DOHH2 (cell line): ENCODE results near the gene PTMS.

Experiments
- H3F3A ChIP-seq: fragments of 200-600 bp; sonication (generic), shearing (Covaris generic); 2 replicates; pipeline ENCODE4 v1.6.0; 2016; ENCODE audit warnings: antibody characterized with exemption, mild to moderate bottlenecking; ENCODE audit not compliant: control insufficient read depth, insufficient read depth
- H3K27ac ChIP-seq: fragments of 200-600 bp; sonication (generic); 2 replicates; pipeline ENCODE4 v1.5.1; 2014; ENCODE audit warnings: low read depth, mild to moderate bottlenecking, low read length, moderate library complexity
- H3K27me3 ChIP-seq: fragments of 200-600 bp; sonication (generic); 2 replicates; pipeline ENCODE4 v1.6.1; 2014; ENCODE audit warnings: mild to moderate bottlenecking, low read length, mixed read lengths; ENCODE audit not compliant: control insufficient read depth
- H3K36me3 ChIP-seq: fragments of 200-600 bp; sonication (generic); 2 replicates; pipeline ENCODE4 v1.6.1; 2014; ENCODE audit warnings: mild to moderate bottlenecking, low read length, moderate library complexity, mixed read lengths; ENCODE audit not compliant: control insufficient read depth
- H3K4me1 ChIP-seq: fragments of 200-600 bp; sonication (generic); 2 replicates; pipeline ENCODE4 v1.6.1; 2014; ENCODE audit warnings: mild to moderate bottlenecking, low read length, mixed read lengths; ENCODE audit not compliant: control insufficient read depth
- H3K4me2 ChIP-seq: fragments of 200-600 bp; sonication (generic); 2 replicates; pipeline ENCODE4 v1.6.0; 2014; ENCODE audit warnings: mild to moderate bottlenecking, low read length, moderate library complexity
- H3K4me3 ChIP-seq: fragments of 200-600 bp; sonication (generic); 2 replicates; pipeline ENCODE4 v1.5.1; 2014; ENCODE audit warnings: mild to moderate bottlenecking, low read length, mixed read lengths
- H3K79me2 ChIP-seq: fragments of 200-600 bp; sonication (generic); 2 replicates; pipeline ENCODE4 v1.6.1; 2014; ENCODE audit warnings: mild to moderate bottlenecking, low read length, mixed read lengths; ENCODE audit not compliant: control insufficient read depth
- H3K9me2 ChIP-seq: fragments of 200-600 bp; sonication (generic); replicated peaks from 2 replicates; pipeline ENCODE4 v1.6.1; 2014; ENCODE audit warnings: mild to moderate bottlenecking, low read length, mixed read lengths; ENCODE audit not compliant: control insufficient read depth
- H3K9me3 ChIP-seq: fragments of 200-600 bp; sonication (generic); 2 replicates; pipeline ENCODE4 v1.6.1; 2014; ENCODE audit warnings: antibody characterized with exemption, low read length, mixed read lengths; ENCODE audit not compliant: control insufficient read depth, insufficient read depth
- H4K20me1 ChIP-seq: fragments of 200-600 bp; sonication (generic); 2 replicates; pipeline ENCODE4 v1.6.0; 2014; ENCODE audit warnings: low read depth, mild to moderate bottlenecking, antibody characterized with exemption, low read length, moderate library complexity; ENCODE audit not compliant: control insufficient read depth, insufficient read depth
- CTCF ChIP-seq: fragments of 200-600 bp; sonication (generic); IDR thresholded peaks from one replicate; pipeline ENCODE4 v1.5.1; 2014; ENCODE audit warnings: antibody characterized with exemption, mild to moderate bottlenecking, low read depth, low read length; ENCODE audit not compliant: poor library complexity, severe bottlenecking
- EZH2phosphoT487 ChIP-seq: fragments of 200-600 bp; sonication (generic); IDR thresholded peaks from 2 replicates; pipeline ENCODE4 v1.6.1; 2017; ENCODE audit warnings: borderline replicate concordance, mild to moderate bottlenecking, antibody characterized with exemption, low read length, moderate library complexity, mixed read lengths

Gene PTMS

GRCh38 chr12:6778217-6778573, 12.0 kb downstream of the PTMS start:
- H3K79me2 ChIP-seq, result no peaks in the 10 kb centered on the region
- no peak overlapping the region for H3K27ac ChIP-seq

DNA sequence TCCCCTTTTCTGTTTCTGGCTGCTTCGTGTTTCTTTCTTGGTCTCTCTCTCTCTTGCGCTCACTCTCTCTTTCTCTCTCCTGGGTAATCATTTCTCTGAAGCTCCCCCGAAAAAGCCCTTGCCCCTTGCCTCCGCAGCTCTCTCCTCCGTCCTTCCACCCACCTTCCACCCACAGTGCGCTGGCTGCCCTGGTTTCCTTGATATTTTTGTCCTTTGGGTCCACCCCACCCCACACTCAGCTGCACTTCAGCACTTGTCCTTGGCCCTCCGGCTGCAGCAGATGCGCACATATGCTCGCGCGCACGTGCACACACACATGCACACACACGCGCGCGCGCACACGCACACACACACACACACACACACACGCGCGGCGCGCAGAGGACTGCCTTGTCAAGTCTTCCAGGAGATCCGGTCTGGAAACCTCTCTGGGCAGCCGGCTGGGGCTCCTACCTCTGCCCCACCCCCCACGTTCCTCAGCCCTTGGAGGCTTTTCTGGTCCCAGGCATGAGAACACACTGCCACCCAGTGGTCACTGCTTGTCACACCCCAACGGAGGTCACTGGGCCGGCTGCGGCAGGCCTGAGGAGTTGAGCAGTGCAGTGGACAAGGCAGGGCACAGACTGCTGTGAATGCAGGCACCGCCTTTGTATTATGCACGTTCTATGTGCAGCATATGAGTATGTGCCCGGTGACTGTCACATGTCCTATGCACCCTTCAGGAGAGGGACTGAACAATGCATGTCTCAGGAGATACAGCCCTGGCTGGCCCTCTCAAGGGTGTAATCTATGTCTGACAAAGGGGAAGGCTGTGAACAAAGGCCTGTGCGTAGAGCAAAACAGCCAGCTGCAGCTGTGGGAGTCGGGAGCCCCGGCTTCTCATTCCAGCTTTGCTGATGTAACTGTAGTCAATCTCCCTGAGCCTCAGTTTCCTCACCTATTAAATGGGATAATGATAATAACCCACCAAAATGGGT, 12.7 kb downstream of the PTMS start:
- H3K27me3 ChIP-seq, result peaks cover 39% of the 10 kb centered on the region
- no peaks in the 10 kb centered on the region for H3K79me2 ChIP-seq
- H3K4me2 ChIP-seq, result peak overlapping the region; percentile 89
- H3K36me3 ChIP-seq, result no peaks in the 10 kb centered on the region
- no peak overlapping the region for H3K27ac ChIP-seq
- no peaks in the 10 kb centered on the region for H3K9me3 ChIP-seq
- H3K4me1 ChIP-seq, result peaks cover 16% of the 10 kb centered on the region
- no peaks in the 10 kb centered on the region for H3K9me2 ChIP-seq
- H4K20me1 ChIP-seq, result no peaks in the 10 kb centered on the region
- no peak for TF ChIP-seq EZH2phosphoT487
- peak; percentile 97 for TF ChIP-seq CTCF
- peak overlapping the region; percentile 80 for H3K4me3 ChIP-seq
- 0 out of 2 replicates have a peak, but pooled peaks cover 3% of the 10 kb centered on the region for H3F3A ChIP-seq

More at GRCh38 chr12:6778217-6778573, 12.0 kb downstream of the PTMS start:
- Histone ChIP-seq H3K4me2 (peak overlapping the region; percentile 89), H3K4me3 (peak overlapping the region; percentile 80), H4K20me1 (no peaks in the 10 kb centered on the region), H3K4me1 (peaks cover 16% of the 10 kb centered on the region), H3K27me3 (peaks cover 45% of the 10 kb centered on the region), H3K36me3 (no peaks in the 10 kb centered on the region), H3F3A (0 out of 2 replicates have a peak, but pooled peaks cover 3% of the 10 kb centered on the region), H3K9me3 (no peaks in the 10 kb centered on the region), H3K9me2 (no peaks in the 10 kb centered on the region)
- TF ChIP-seq CTCF (no peak), EZH2phosphoT487 (no peak)

GRCh38 chr12:6779708-6780432, 13.7 kb downstream of the PTMS start:
- peaks cover 16% of the 10 kb centered on the region for H3K4me1 ChIP-seq
- no peaks in the 10 kb centered on the region for H4K20me1 ChIP-seq
- H3K27me3 ChIP-seq, result peaks cover 28% of the 10 kb centered on the region
- TF ChIP-seq CTCF, result no peak
- no peak for TF ChIP-seq EZH2phosphoT487
- H3K79me2 ChIP-seq, result no peaks in the 10 kb centered on the region
- no peaks in the 10 kb centered on the region for H3K9me3 ChIP-seq
- H3K4me3 ChIP-seq, result no peak overlapping the region
- no peaks in the 10 kb centered on the region for H3K36me3 ChIP-seq
- H3F3A ChIP-seq, result 0 out of 2 replicates have a peak, but pooled peaks cover 3% of the 10 kb centered on the region
- H3K4me2 ChIP-seq, result no peak overlapping the region
- H3K9me2 ChIP-seq, result no peaks in the 10 kb centered on the region
- no peak overlapping the region for H3K27ac ChIP-seq
